Suprapubic skin (tissue), 4 donors: ENCODE data around the gene ABLIM2. TPM values are rescaled to one million over a fixed set of nuclear protein-coding genes. Genes with fewer than 3 reads are reported as not detected.

Experiments
- DNase-seq, 2 donors: peaks; one replicate each; pipeline ENCODE4 v3.0.0-alpha.2; 2019; ENCODE audit warnings: low spot score in 2 of 2
- H3K27ac ChIP-seq: fragments of 200-600 bp; sonication (generic); one replicate; pipeline ENCODE4 v1.5.1; 2019
- H3K27me3 ChIP-seq: fragments of 200-600 bp; sonication (generic); one replicate; pipeline ENCODE4 v1.5.1; 2019
- H3K36me3 ChIP-seq: fragments of 200-600 bp; sonication (generic); one replicate; pipeline ENCODE4 v1.5.1; 2019
- H3K4me1 ChIP-seq: fragments of 200-600 bp; sonication (generic); one replicate; pipeline ENCODE4 v1.5.1; 2019
- H3K4me3 ChIP-seq: fragments of 200-600 bp; sonication (generic); one replicate; pipeline ENCODE4 v1.5.1; 2019; ENCODE audit warnings: mild to moderate bottlenecking
- H3K9me3 ChIP-seq: fragments of 200-600 bp; sonication (generic); one replicate; pipeline ENCODE4 v1.5.1; 2019
- CTCF ChIP-seq, 2 donors: fragments of 200-600 bp in 1 of 2; fragments of 450-650 bp in 1 of 2; sonication (generic) in 1 of 2; IDR thresholded peaks; one replicate each; pipeline ENCODE4 v1.5.1; 2016 to 2019; ENCODE audit warnings: antibody characterized with exemption in 2 of 2, mild to moderate bottlenecking in 1 of 2, moderate library complexity in 1 of 2
- EP300 ChIP-seq: sonication (generic); formaldehyde crosslinking; IDR thresholded peaks from one replicate; pipeline ENCODE4 v1.6.1; 2017; ENCODE audit warnings: antibody characterized with exemption
- POLR2A ChIP-seq, 2 donors: fragments of 450-650 bp; IDR thresholded peaks; one replicate each; pipeline ENCODE4 v1.6.1; 2017; ENCODE audit warnings: antibody characterized with exemption in 2 of 2, mild to moderate bottlenecking in 2 of 2, moderate library complexity in 2 of 2
- POLR2AphosphoS5 ChIP-seq, 3 donors: sonication (generic); formaldehyde crosslinking; IDR thresholded peaks; one replicate each; pipeline ENCODE4 v1.6.1; 2017; ENCODE audit warnings: antibody characterized with exemption in 3 of 3
- WGBS: methylation state at CpG from one replicate; pipeline ENCODE4 v1.1.5; 2018; 5-methylcytosine and 5-hydroxymethylcytosine counted together
- total RNA-seq, 4 donors: library from RNA; depleted of rRNA; stranded (reverse); fragments of >200 nt; gene quantifications; one replicate each; pipeline ENCODE4 v1.1.0, GENCODE V29; 2016

Gene ABLIM2
- total RNA-seq, 4 donors from 2014 or later = 11.2 to 16.9 (median 13.3) TPM

GRCh38 chr4:8101213-8102075 lies 57.2 kb downstream of the ABLIM2 start:
- TF ChIP-seq CTCF (IDR thresholded peaks at IDR 0.05) (no peak), POLR2AphosphoS5 (IDR thresholded peaks at IDR 0.05) (peak; percentile 37 to 86 (median 50))
- Histone ChIP-seq H3K27ac (peak overlapping the region; percentile 80), H3K27me3 (peaks cover 9% of the 10 kb centered on the region)

GRCh38 chr4:8099981-8100464 lies 58.6 kb downstream of the ABLIM2 start:
- WGBS = 53% methylated on average over 4 of the region's 4 CpGs
- DNase-seq = no peak
- Histone ChIP-seq H3K4me3 (no peak overlapping the region), H3K36me3 (peaks cover 3% of the 10 kb centered on the region), H3K27ac (peak overlapping the region; percentile 80), H3K9me3 (peaks cover under 1% of the 10 kb centered on the region), H3K27me3 (peaks cover 9% of the 10 kb centered on the region), H3K4me1 (peaks cover 15% of the 10 kb centered on the region)
- TF ChIP-seq POLR2A (IDR thresholded peaks at IDR 0.05) (no peak), EP300 (peak; percentile 50), POLR2AphosphoS5 (IDR thresholded peaks at IDR 0.05) (peak in 2 of 3 donors; percentile 34 to 51)

More at GRCh38 chr4:8101213-8102075, 57.2 kb downstream of the ABLIM2 start:
- H3K9me3 ChIP-seq = no peaks in the 10 kb centered on the region
- peaks cover 15% of the 10 kb centered on the region for H3K4me1 ChIP-seq
- H3K4me3 ChIP-seq = no peak overlapping the region
- WGBS = 30% methylated on average over 23 of the region's 23 CpGs
- H3K36me3 ChIP-seq = peaks cover 1% of the 10 kb centered on the region
- DNase-seq = no peak

DNA sequence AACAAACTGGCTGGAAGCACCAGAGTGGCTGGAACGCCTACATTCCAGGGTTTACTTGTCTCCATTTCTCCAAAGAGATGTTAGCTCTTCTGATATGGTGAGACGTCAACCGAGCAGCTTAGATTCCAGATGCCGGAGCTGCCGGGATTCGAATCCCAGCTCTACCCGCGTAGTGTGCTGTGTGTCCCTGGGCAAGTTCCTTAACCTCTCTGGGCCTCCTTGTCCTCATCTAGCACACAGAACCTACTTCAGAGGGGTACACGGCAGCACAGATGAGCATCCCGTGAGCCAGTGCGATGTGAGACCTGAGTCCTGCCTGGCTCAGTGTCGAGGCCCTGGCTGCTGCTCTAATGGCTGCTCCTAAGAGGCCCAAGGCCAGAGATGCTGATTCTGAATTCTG lies 60.1 kb downstream of the ABLIM2 start:
- 88% methylated on average over 12 of the region's 12 CpGs for WGBS
- H3K9me3 ChIP-seq = peaks cover 9% of the 10 kb centered on the region
- H3K36me3 ChIP-seq = peaks cover 3% of the 10 kb centered on the region
- no peak overlapping the region for H3K27ac ChIP-seq
- no peak overlapping the region for H3K4me3 ChIP-seq
- H3K4me1 ChIP-seq = peaks cover 15% of the 10 kb centered on the region
- H3K27me3 ChIP-seq = peaks cover 3% of the 10 kb centered on the region
- no peak for DNase-seq
- no peak for TF ChIP-seq EP300
- no peak for TF ChIP-seq POLR2A (IDR thresholded peaks at IDR 0.05)
- TF ChIP-seq CTCF (IDR thresholded peaks at IDR 0.05) = no peak
- no peak for TF ChIP-seq POLR2AphosphoS5 (IDR thresholded peaks at IDR 0.05)

DNA sequence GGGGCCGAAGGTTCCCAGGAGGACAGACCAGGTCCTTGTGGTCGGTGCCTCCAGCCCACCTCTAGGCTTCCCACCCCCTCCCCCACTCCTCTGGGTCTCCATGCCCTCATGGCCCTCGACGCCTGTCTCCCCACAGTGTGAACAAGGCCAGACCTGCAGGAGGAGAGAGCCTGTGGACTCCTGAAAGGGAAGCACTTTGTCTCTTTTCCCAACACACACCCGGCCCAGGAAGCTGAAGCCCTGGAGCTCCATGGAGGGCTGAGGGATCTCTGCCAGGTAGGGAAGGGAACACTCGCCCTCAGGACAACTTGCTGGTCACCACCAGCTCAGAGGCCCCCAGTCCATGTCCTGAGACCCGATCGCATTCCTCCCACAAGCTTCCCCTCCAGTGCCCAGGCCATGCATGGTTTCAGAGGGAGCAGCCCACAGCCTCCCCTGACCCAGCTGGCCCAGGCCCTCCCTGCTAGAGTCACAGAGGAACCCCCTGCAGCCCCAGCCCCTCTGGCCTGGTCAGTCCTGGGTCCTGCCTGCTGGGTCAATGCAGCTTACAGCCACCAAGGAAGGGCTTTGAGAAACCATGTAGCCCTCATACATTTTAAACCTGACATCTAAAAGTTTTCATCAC lies 60.8 kb downstream of the ABLIM2 start:
- TF ChIP-seq EP300 = no peak
- no peak for TF ChIP-seq CTCF (IDR thresholded peaks at IDR 0.05)
- no peak for TF ChIP-seq POLR2A (IDR thresholded peaks at IDR 0.05)
- TF ChIP-seq POLR2AphosphoS5 (IDR thresholded peaks at IDR 0.05) = no peak
- 83% methylated on average over 8 of the region's 8 CpGs for WGBS
- DNase-seq = no peak
- H3K4me3 ChIP-seq = no peak overlapping the region
- H3K27me3 ChIP-seq = no peaks in the 10 kb centered on the region
- H3K9me3 ChIP-seq = peaks cover 9% of the 10 kb centered on the region
- H3K36me3 ChIP-seq = peaks cover 3% of the 10 kb centered on the region
- H3K4me1 ChIP-seq = peaks cover 15% of the 10 kb centered on the region
- peak overlapping the region; percentile 35 for H3K27ac ChIP-seq

DNA sequence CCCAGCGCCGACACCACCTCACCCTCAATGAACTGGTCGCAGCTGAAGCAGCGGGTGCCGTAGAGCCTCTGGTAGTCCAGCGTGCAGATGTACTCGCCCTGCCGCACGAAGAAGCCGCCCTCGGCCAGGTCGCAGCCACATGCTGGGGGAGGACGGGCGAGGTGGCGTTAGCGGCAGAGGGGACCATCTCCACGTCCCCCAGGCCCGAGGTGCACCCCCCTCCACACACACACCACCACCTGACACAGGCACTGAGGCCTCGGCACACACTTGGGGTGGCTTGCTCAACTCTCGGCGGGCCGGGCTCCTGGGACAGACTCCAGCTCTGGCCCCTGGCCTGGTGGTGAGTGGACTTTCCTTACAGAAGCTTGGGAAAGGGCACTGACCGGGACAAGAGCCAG lies 61.5 kb downstream of the ABLIM2 start:
- Histone ChIP-seq H3K27me3 (no peaks in the 10 kb centered on the region), H3K27ac (peak overlapping the region; percentile 35), H3K36me3 (peaks cover 3% of the 10 kb centered on the region)

More for the DNA sequence above, 61.5 kb downstream of the ABLIM2 start:
- peaks cover 15% of the 10 kb centered on the region for H3K4me1 ChIP-seq
- no peak for TF ChIP-seq POLR2A (IDR thresholded peaks at IDR 0.05)
- no peak for TF ChIP-seq EP300
- no peak for TF ChIP-seq POLR2AphosphoS5 (IDR thresholded peaks at IDR 0.05)
- no peak for TF ChIP-seq CTCF (IDR thresholded peaks at IDR 0.05)
- H3K4me3 ChIP-seq = no peak overlapping the region
- no peak for DNase-seq
- WGBS = 90% methylated on average over 2 of the region's 23 CpGs
- peaks cover 9% of the 10 kb centered on the region for H3K9me3 ChIP-seq
